Neural progenitor cell (in vitro differentiated cells): ENCODE results near the gene NR1D1. TPM values are rescaled to one million over a fixed set of nuclear protein-coding genes. Genes with fewer than 3 reads are reported as not detected.

Experiments used
- DNase-seq: peaks from one replicate; pipeline ENCODE4 v3.0.0-alpha.2; 2016; ENCODE audit warnings: low spot score
- H2AFZ ChIP-seq: fragments of 200-600 bp; sonication (generic); replicated peaks from 2 replicates; pipeline ENCODE4 v1.6.1; 2016; ENCODE audit warnings: antibody characterized with exemption
- H3F3A ChIP-seq: fragments of 200-600 bp; sonication (generic); 2 replicates; pipeline ENCODE4 v1.6.1; 2016; ENCODE audit warnings: antibody characterized with exemption, low read depth
- H3K27ac ChIP-seq: fragments of 200-600 bp; sonication (generic); 2 replicates; pipeline ENCODE4 v1.5.1; 2016; ENCODE audit warnings: mild to moderate bottlenecking
- H3K27me3 ChIP-seq: fragments of 200-600 bp; sonication (generic); 2 replicates; pipeline ENCODE4 v1.6.1; 2016; ENCODE audit warnings: mild to moderate bottlenecking, moderate library complexity
- H3K36me3 ChIP-seq: fragments of 200-600 bp; sonication (generic); 2 replicates; pipeline ENCODE4 v1.5.1; 2016
- H3K4me1 ChIP-seq: fragments of 200-600 bp; sonication (generic); 2 replicates; pipeline ENCODE4 v1.6.1; 2016; ENCODE audit warnings: mixed run types
- H3K4me2 ChIP-seq: fragments of 200-600 bp; sonication (generic); 2 replicates; pipeline ENCODE4 v1.6.1; 2016
- H3K4me3 ChIP-seq: fragments of 200-600 bp; sonication (generic); 2 replicates; pipeline ENCODE4 v1.5.1; 2016
- H3K79me2 ChIP-seq: fragments of 200-600 bp; sonication (generic); 2 replicates; pipeline ENCODE4 v1.6.1; 2016; ENCODE audit warnings: low read depth
- H3K9ac ChIP-seq: fragments of 200-600 bp; sonication (generic); 2 replicates; pipeline ENCODE4 v1.6.1; 2016
- H3K9me3 ChIP-seq: fragments of 200-600 bp; sonication (generic); 2 replicates; pipeline ENCODE4 v1.5.1; 2016; ENCODE audit warnings: low read depth
- H4K20me1 ChIP-seq: fragments of 200-600 bp; sonication (generic); 2 replicates; pipeline ENCODE4 v1.6.1; 2016; ENCODE audit warnings: low read depth
- H3K27ac Mint-ChIP-seq: 3 replicates; pipeline ENCODE4 v1.8.0; 2021; ENCODE audit warnings: mixed read lengths
- H3K27me3 Mint-ChIP-seq: 2 replicates; pipeline ENCODE4 v1.8.0; 2022; ENCODE audit warnings: low read depth, mild to moderate bottlenecking, inconsistent platforms, moderate library complexity, mixed read lengths; ENCODE audit not compliant: insufficient read depth
- H3K36me3 Mint-ChIP-seq: 3 replicates; pipeline ENCODE4 v1.8.0; 2021; ENCODE audit warnings: mixed read lengths
- H3K4me1 Mint-ChIP-seq: 3 replicates; pipeline ENCODE4 v1.8.0; 2021; ENCODE audit warnings: mixed read lengths
- H3K4me3 Mint-ChIP-seq: 3 replicates; pipeline ENCODE4 v1.8.0; 2021; ENCODE audit warnings: mild to moderate bottlenecking, moderate library complexity, mixed read lengths
- H3K9me3 Mint-ChIP-seq: 3 replicates; pipeline ENCODE4 v1.8.0; 2020; ENCODE audit warnings: mixed read lengths
- CTCF ChIP-seq: fragments of 200-600 bp; sonication (generic); IDR thresholded peaks from 2 replicates; pipeline ENCODE4 v1.5.1; 2017; ENCODE audit warnings: antibody characterized with exemption, mild to moderate bottlenecking
- EZH2 ChIP-seq: fragments of 200-600 bp; sonication (generic); IDR thresholded peaks from 2 replicates; pipeline ENCODE4 v1.6.1; 2017; ENCODE audit warnings: antibody characterized with exemption, mild to moderate bottlenecking, moderate library complexity
- EZH2phosphoT487 ChIP-seq: fragments of 200-600 bp; sonication (generic); IDR thresholded peaks from 2 replicates; pipeline ENCODE4 v1.6.1; 2017; ENCODE audit warnings: antibody characterized with exemption
- total RNA-seq: library from RNA; depleted of rRNA; stranded (reverse); fragments of >200 nt; gene quantifications from 2 replicates; pipeline ENCODE4 v1.2.3, GENCODE V29; 2015; ENCODE audit warnings: low replicate concordance

The NR1D1 gene
- total RNA-seq, 1 donor from 2014 or later, result 0.24 TPM

- H3K4me3 ChIP-seq, result no peak overlapping the region
- peaks cover 21% of the 10 kb centered on the region for H3K79me2 ChIP-seq
- peak overlapping the region; percentile 69 for H3K27ac Mint-ChIP-seq
- no peak overlapping the region for H3K9ac ChIP-seq
- peaks cover 7% of the 10 kb centered on the region for H4K20me1 ChIP-seq
- H3K4me2 ChIP-seq, result no peak overlapping the region
- no peak overlapping the region for H3K27ac ChIP-seq
- H3K9me3 Mint-ChIP-seq, result no peaks in the 10 kb centered on the region
- no peaks in the 10 kb centered on the region for H3K36me3 Mint-ChIP-seq
- peaks cover 25% of the 10 kb centered on the region for H3F3A ChIP-seq
- no peaks in the 10 kb centered on the region for H3K27me3 Mint-ChIP-seq
- H3K4me3 Mint-ChIP-seq, result peak overlapping the region; percentile 71
- H3K27me3 ChIP-seq, result no peaks in the 10 kb centered on the region
- no peaks in the 10 kb centered on the region for H3K36me3 ChIP-seq
- peaks cover 74% of the 10 kb centered on the region for H3K4me1 ChIP-seq
- no peak for DNase-seq
- TF ChIP-seq CTCF, result no peak
- TF ChIP-seq EZH2phosphoT487, result no peak
- TF ChIP-seq EZH2, result no peak
- H2AFZ ChIP-seq, result no peak overlapping the region
- H3K9me3 ChIP-seq, result no peaks in the 10 kb centered on the region
- peaks cover 77% of the 10 kb centered on the region for H3K4me1 Mint-ChIP-seq
Measured at GRCh38 chr17:40067710-40068109, 32.7 kb downstream of the NR1D1 start.

- peak overlapping the region; percentile 2 for H3K9ac ChIP-seq
- H4K20me1 ChIP-seq, result peaks cover 7% of the 10 kb centered on the region
- H3K36me3 ChIP-seq, result no peaks in the 10 kb centered on the region
- peak overlapping the region; percentile 18 for H3K4me3 Mint-ChIP-seq
- no peak overlapping the region for H3K27ac ChIP-seq
- H3F3A ChIP-seq, result peaks cover 28% of the 10 kb centered on the region
- H3K9me3 Mint-ChIP-seq, result no peaks in the 10 kb centered on the region
- peaks cover 21% of the 10 kb centered on the region for H3K79me2 ChIP-seq
- peaks cover 11% of the 10 kb centered on the region for H3K27me3 ChIP-seq
- peaks cover 85% of the 10 kb centered on the region for H3K4me1 Mint-ChIP-seq
- no peak overlapping the region for H3K27ac Mint-ChIP-seq
- H2AFZ ChIP-seq, result no peak overlapping the region
- no peaks in the 10 kb centered on the region for H3K36me3 Mint-ChIP-seq
- H3K27me3 Mint-ChIP-seq, result peaks cover 7% of the 10 kb centered on the region
- no peak for DNase-seq
- peaks cover 67% of the 10 kb centered on the region for H3K4me1 ChIP-seq
- H3K4me2 ChIP-seq, result peak overlapping the region; percentile 95
- H3K4me3 ChIP-seq, result peak overlapping the region; percentile 22
- no peaks in the 10 kb centered on the region for H3K9me3 ChIP-seq
- TF ChIP-seq EZH2 (no peak), EZH2phosphoT487 (no peak), CTCF (no peak)
Measured at GRCh38 chr17:40065769-40066510, 34.4 kb downstream of the NR1D1 start.

GRCh38 chr17:40064971-40065768 is 35.2 kb downstream of the NR1D1 start:
- H3K4me3 ChIP-seq, result peak overlapping the region; percentile 98
- H3K9me3 ChIP-seq, result no peaks in the 10 kb centered on the region
- DNase-seq, result peak; percentile 68
- Mint-ChIP-seq H3K27me3 (peaks cover 7% of the 10 kb centered on the region), H3K4me1 (peaks cover 82% of the 10 kb centered on the region), H3K4me3 (peak overlapping the region; percentile 95), H3K27ac (peak overlapping the region; percentile 78), H3K36me3 (no peaks in the 10 kb centered on the region), H3K9me3 (no peaks in the 10 kb centered on the region)
- peaks cover 11% of the 10 kb centered on the region for H3K27me3 ChIP-seq
- peaks cover 28% of the 10 kb centered on the region for H3F3A ChIP-seq
- no peak overlapping the region for H3K27ac ChIP-seq
- peaks cover 7% of the 10 kb centered on the region for H4K20me1 ChIP-seq
- no peak for TF ChIP-seq EZH2
- TF ChIP-seq EZH2phosphoT487, result no peak
- no peak for TF ChIP-seq CTCF
- peaks cover 21% of the 10 kb centered on the region for H3K79me2 ChIP-seq
- H3K36me3 ChIP-seq, result no peaks in the 10 kb centered on the region
- no peak overlapping the region for H2AFZ ChIP-seq
- H3K9ac ChIP-seq, result peak overlapping the region; percentile 2
- peaks cover 62% of the 10 kb centered on the region for H3K4me1 ChIP-seq
- peak overlapping the region; percentile 95 for H3K4me2 ChIP-seq
